GM12801 (cell line): ENCODE measurements around the gene CNN2.

Source experiments
- CTCF ChIP-seq: IDR thresholded peaks from one replicate; pipeline ENCODE4 v1.5.1; 2011; ENCODE audit warnings: control low read depth; ENCODE audit not compliant: insufficient read length; ENCODE audit errors: extremely low read depth

Gene CNN2

GRCh38 chr19:1025960-1026782, at the start of gene CNN2:
CNN2 (plus strand) TSS chr19:1026608; CDS start chr19:1026662, 54 bp downstream.
- no peak for TF ChIP-seq CTCF

- no peak for TF ChIP-seq CTCF
These were observed 49.3 kb upstream of the CNN2 start for GRCh38 chr19:977058-977464.

GRCh38 chr19:979318-979741, 47.1 kb upstream of the CNN2 start:
- TF ChIP-seq CTCF = no peak

GRCh38 chr19:980133-980998, 46.0 kb upstream of the CNN2 start:
- no peak for TF ChIP-seq CTCF

- no peak for TF ChIP-seq CTCF
These were observed 43.7 kb upstream of the CNN2 start for GRCh38 chr19:982567-983170.

- TF ChIP-seq CTCF = no peak
These were observed 42.0 kb upstream of the CNN2 start, which contains the start of gene WDR18 for GRCh38 chr19:984165-984967. WDR18 (plus strand) TSS chr19:984345; CDS start chr19:984354, 9 bp downstream.
